ENCODE data around the gene CPLANE2.

DNA sequence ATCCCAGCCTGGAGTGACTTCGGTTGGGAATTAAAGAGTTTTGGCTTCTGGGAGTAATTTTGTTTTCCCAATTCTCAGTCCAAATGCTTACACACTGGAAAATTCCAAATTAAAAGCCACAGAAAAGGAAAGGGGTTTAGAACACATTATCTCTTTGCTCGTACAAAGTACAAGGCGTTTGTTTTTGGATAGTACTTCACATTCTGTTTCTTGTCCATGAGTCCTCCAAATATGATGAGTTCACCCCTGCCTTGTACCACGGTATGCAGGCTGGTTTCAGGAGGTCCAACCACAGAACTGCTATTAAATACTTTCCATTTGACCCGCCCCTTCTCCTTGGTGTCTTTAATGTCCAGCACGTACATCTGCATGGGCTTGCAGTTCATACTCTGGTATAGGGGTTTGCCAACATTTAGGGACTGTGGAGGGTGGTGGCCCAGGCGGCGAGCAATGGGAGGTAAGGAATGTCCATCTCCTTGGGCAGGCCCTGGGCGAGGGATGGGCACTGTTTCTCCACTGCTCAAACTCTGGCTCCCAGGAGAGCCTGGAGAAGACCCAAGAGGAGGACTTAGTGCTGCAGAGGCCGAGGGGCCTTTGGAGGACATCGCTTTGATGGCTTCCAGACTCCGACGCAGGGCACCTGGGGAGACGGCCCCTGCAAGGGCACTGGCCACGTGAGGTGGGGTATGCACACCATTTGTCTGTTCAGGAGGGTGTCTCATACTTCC, 13.7 kb upstream of the CPLANE2 start:
- TF ChIP-seq, protein P1, sequence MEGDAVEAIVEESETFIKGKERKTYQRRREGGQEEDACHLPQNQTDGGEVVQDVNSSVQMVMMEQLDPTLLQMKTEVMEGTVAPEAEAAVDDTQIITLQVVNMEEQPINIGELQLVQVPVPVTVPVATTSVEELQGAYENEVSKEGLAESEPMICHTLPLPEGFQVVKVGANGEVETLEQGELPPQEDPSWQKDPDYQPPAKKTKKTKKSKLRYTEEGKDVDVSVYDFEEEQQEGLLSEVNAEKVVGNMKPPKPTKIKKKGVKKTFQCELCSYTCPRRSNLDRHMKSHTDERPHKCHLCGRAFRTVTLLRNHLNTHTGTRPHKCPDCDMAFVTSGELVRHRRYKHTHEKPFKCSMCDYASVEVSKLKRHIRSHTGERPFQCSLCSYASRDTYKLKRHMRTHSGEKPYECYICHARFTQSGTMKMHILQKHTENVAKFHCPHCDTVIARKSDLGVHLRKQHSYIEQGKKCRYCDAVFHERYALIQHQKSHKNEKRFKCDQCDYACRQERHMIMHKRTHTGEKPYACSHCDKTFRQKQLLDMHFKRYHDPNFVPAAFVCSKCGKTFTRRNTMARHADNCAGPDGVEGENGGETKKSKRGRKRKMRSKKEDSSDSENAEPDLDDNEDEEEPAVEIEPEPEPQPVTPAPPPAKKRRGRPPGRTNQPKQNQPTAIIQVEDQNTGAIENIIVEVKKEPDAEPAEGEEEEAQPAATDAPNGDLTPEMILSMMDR (IDR thresholded peaks at IDR 0.05): no peak
- TF ChIP-seq EP300 (IDR thresholded peaks at IDR 0.05) (no peak), POLR2A (IDR thresholded peaks at IDR 0.05) (no peak), POLR2AphosphoS5 (IDR thresholded peaks at IDR 0.05) (peak; percentile 47)

All from gastroesophageal sphincter (tissue), 3 donors.